Small intestine (tissue), 7 donors: Measurements from ENCODE around the gene AIG1. TPM values are rescaled to one million over a fixed set of nuclear protein-coding genes. Genes with fewer than 3 reads are reported as not detected.

Source experiments
- DNase-seq, 2 donors: peaks; one replicate each; pipeline versions ENCODE4 v3.0.0 to v3.0.0-alpha.2; 2013
- FAIRE-seq: peaks from 2 replicates; lab custom pipeline; 2012; peaks lifted over from hg19 to GRCh38; lab: Jason Lieb, UNC
- H3K27ac ChIP-seq, 3 donors: one replicate each; pipeline ENCODE4 v1.5.1; 2013; ENCODE audit warnings: low read length in 2 of 3, mild to moderate bottlenecking in 2 of 3, control low read depth in 1 of 3, inconsistent platforms in 1 of 3, low read depth in 1 of 3, moderate library complexity in 1 of 3
- H3K27me3 ChIP-seq, 3 donors: one replicate each; pipeline ENCODE4 v1.6.1; 2013; ENCODE audit warnings: low read length in 3 of 3, inconsistent platforms in 1 of 3; ENCODE audit not compliant: control insufficient read depth in 3 of 3, insufficient read depth in 3 of 3
- H3K36me3 ChIP-seq, 3 donors: one replicate each; pipeline ENCODE4 v1.6.1; 2013; ENCODE audit warnings: low read length in 3 of 3, inconsistent platforms in 1 of 3, low read depth in 1 of 3, mild to moderate bottlenecking in 1 of 3, moderate library complexity in 1 of 3; ENCODE audit not compliant: control insufficient read depth in 3 of 3, insufficient read depth in 2 of 3
- H3K4me1 ChIP-seq, 3 donors: one replicate each; pipeline ENCODE4 v1.6.1; 2013; ENCODE audit warnings: low read length in 2 of 3, inconsistent platforms in 1 of 3, low read depth in 1 of 3, mild to moderate bottlenecking in 1 of 3, moderate library complexity in 1 of 3; ENCODE audit not compliant: control insufficient read depth in 3 of 3, insufficient read depth in 2 of 3
- H3K4me3 ChIP-seq, 3 donors: one replicate each; pipeline ENCODE4 v1.5.1; 2013; ENCODE audit warnings: low read length in 3 of 3, control low read depth in 1 of 3, inconsistent platforms in 1 of 3, low read depth in 1 of 3, mild to moderate bottlenecking in 1 of 3, moderate library complexity in 1 of 3
- H3K9me3 ChIP-seq, 2 donors: one replicate each; pipeline ENCODE4 v1.6.1; 2013; ENCODE audit warnings: low read depth in 1 of 2, low read length in 1 of 2; ENCODE audit not compliant: control insufficient read depth in 2 of 2, insufficient read depth in 1 of 2
- WGBS, 3 donors: extraction: QIAGEN DNeasy Blood & Tissue Kit; methylation state at CpG; one replicate each; pipeline ENCODE4 v1.1.7; 2013; 5-methylcytosine and 5-hydroxymethylcytosine counted together
- polyA plus RNA-seq, 4 donors: library from polyadenylated mRNA; stranded (reverse) in 3 of 4; unstranded in 1 of 4; fragments of 200-250 nt in 3 of 4; fragments of 120-200 nt in 1 of 4; gene quantifications; one replicate each; pipeline versions ENCODE4 v1.2.1 to v1.2.3, GENCODE V29; 2013
- donor health status: healthy with polysubstance abuse.
- donor health status: control.
- donor health status: control.
- donor health status: Bipolar disorder and iron deficiency.
- donor health status: healthy.

AIG1 gene
- polyA plus RNA-seq, 4 donors, result 56.6 to 244 (median 79.0) TPM

DNA sequence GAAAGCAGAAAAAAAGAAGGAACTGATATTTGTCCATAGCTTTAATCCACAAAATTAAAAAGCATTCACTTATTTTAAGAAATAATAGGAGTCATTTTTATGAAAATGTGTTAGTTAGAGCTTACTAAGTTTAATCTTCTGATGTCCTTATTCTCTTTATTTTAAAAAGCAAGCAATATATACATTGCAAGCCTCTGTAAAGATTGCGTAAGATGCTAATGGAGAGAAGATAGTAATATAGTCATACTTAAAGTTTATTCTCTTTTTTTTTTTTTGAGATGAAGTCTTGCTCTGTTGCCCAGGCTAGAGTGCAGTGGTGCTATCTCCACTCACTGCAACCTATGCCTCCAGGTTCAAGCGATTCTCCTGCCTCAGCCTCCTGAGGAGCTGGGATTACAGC is 39.7 kb downstream of the AIG1 start:
- no peak overlapping the region for H3K27ac ChIP-seq
- H3K4me1 ChIP-seq, result peaks cover 0 to 10% (median 9%) of the 10 kb centered on the region in 3 donors
- WGBS, 3 donors, result 98 to 99% (median 99%) methylated on average over 2 of the region's 2 CpGs
- no peak overlapping the region for H3K4me3 ChIP-seq
- no peaks in the 10 kb centered on the region for H3K9me3 ChIP-seq
- H3K27me3 ChIP-seq, result no peaks in the 10 kb centered on the region
- FAIRE-seq, result no peak
- peaks cover 0 to 6% (median 0%) of the 10 kb centered on the region in 3 donors for H3K36me3 ChIP-seq
- no peak for DNase-seq

- H3K9me3 ChIP-seq, result no peaks in the 10 kb centered on the region
- no peak for DNase-seq
- no peak for FAIRE-seq
These were observed 43.2 kb downstream of the AIG1 start for GRCh38 chr6:143103916-143104315.

GRCh38 chr6:143107440-143107839 is 46.8 kb downstream of the AIG1 start:
- Histone ChIP-seq H3K36me3 (peaks cover 0 to 8% (median 0%) of the 10 kb centered on the region in 3 donors), H3K27ac (peak overlapping the region in 1 of 3 donors; percentile 72), H3K4me1 (peaks cover 0 to 13% (median 4%) of the 10 kb centered on the region in 3 donors), H3K9me3 (no peaks in the 10 kb centered on the region), H3K27me3 (no peaks in the 10 kb centered on the region), H3K4me3 (no peak overlapping the region)
- peak; percentile 51 to 77 for DNase-seq
- 30 to 51% (median 38%) methylated on average over 2 of the region's 2 CpGs for whole genome bisulfite sequencing, 3 donors
- FAIRE-seq, result no peak

More at GRCh38 chr6:143103916-143104315, 43.2 kb downstream of the AIG1 start:
- Histone ChIP-seq H3K4me1 (peaks cover 0 to 13% (median 4%) of the 10 kb centered on the region in 3 donors), H3K27me3 (no peaks in the 10 kb centered on the region), H3K4me3 (no peak overlapping the region), H3K36me3 (peaks cover 0 to 8% (median 0%) of the 10 kb centered on the region in 3 donors), H3K27ac (no peak overlapping the region)
- WGBS, 3 donors, result 87 to 100% (median 92%) methylated on average over 1 of the region's 1 CpG

GRCh38 chr6:143107911-143108761 is 47.4 kb downstream of the AIG1 start:
- peaks cover 0 to 8% (median 0%) of the 10 kb centered on the region in 3 donors for H3K36me3 ChIP-seq
- H3K27me3 ChIP-seq, result no peaks in the 10 kb centered on the region
- no peak overlapping the region for H3K4me3 ChIP-seq
- no peak for FAIRE-seq
- peak overlapping the region in 1 of 3 donors; percentile 72 for H3K27ac ChIP-seq
- WGBS, 3 donors, result 71 to 84% (median 83%) methylated on average over 6 of the region's 6 CpGs
- DNase-seq, result no peak
- H3K9me3 ChIP-seq, result no peaks in the 10 kb centered on the region
- H3K4me1 ChIP-seq, result peaks cover 0 to 13% (median 4%) of the 10 kb centered on the region in 3 donors

- no peaks in the 10 kb centered on the region for H3K9me3 ChIP-seq
- DNase-seq, result no peak
- H3K4me3 ChIP-seq, result no peak overlapping the region
- peaks cover 0 to 8% (median 0%) of the 10 kb centered on the region in 3 donors for H3K36me3 ChIP-seq
- no peak for FAIRE-seq
- 76 to 87% (median 85%) methylated on average over 4 of the region's 4 CpGs for WGBS, 3 donors
- H3K27ac ChIP-seq, result no peak overlapping the region
- no peaks in the 10 kb centered on the region for H3K27me3 ChIP-seq
- peaks cover 0 to 13% (median 4%) of the 10 kb centered on the region in 3 donors for H3K4me1 ChIP-seq
These were observed 48.5 kb downstream of the AIG1 start for GRCh38 chr6:143109196-143109595.

DNA sequence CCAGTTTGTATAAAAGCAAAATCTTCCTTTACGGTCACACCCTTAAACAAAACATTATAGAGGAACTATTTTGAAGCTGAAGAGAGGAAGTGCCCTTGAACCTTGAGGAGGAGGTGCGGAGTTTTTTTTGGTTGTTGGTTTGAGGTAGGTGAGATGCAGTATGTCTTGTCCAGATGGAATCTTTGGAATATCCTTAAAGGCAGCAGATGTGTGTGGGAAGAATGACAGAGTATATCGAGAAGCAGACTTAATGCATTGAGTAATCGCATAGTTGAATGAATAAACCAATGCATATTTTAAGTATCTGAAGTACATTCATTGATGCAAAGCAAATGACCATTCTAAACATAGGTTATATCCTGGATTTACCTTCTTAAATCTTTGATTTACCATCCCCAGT is 49.9 kb downstream of the AIG1 start:
- Histone ChIP-seq H3K27me3 (no peaks in the 10 kb centered on the region), H3K4me3 (no peak overlapping the region), H3K4me1 (peaks cover 0 to 14% (median 4%) of the 10 kb centered on the region in 3 donors), H3K27ac (no peak overlapping the region), H3K36me3 (peaks cover 0 to 3% (median 0%) of the 10 kb centered on the region in 3 donors), H3K9me3 (no peaks in the 10 kb centered on the region)
- DNase-seq (no peak), FAIRE-seq (no peak)
- WGBS, 3 donors, result 87 to 95% (median 93%) methylated on average over 4 of the region's 4 CpGs

- DNase-seq (no peak), FAIRE-seq (no peak)
- Histone ChIP-seq H3K9me3 (no peaks in the 10 kb centered on the region), H3K4me3 (no peak overlapping the region), H3K27me3 (no peaks in the 10 kb centered on the region), H3K27ac (no peak overlapping the region), H3K36me3 (peaks cover 0 to 2% (median 0%) of the 10 kb centered on the region in 3 donors), H3K4me1 (peaks cover 0 to 17% (median 4%) of the 10 kb centered on the region in 3 donors)
- WGBS, 3 donors, result 92 to 97% (median 96%) methylated on average over 1 of the region's 1 CpG
These were observed 50.3 kb downstream of the AIG1 start for GRCh38 chr6:143110996-143111395.

DNA sequence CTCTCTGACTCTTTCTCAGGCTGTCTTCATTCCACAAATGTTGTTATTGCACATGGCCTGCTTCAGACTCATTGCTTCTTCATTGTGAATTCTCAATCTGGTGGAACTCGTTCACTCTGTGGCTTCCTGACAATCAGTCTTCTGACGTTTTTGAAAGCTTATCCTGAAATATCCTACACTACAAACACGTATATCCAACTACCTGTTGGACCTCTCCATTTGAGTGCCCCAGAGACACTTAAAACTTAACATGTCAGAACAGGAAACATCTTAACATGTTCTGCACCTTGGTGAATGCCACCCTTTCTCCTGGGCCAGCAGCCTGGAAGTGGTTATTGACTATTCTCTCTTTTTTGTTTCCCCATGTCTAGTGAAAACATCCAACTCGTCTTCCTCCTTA is 50.8 kb downstream of the AIG1 start:
- H3K27me3 ChIP-seq, result no peaks in the 10 kb centered on the region
- H3K27ac ChIP-seq, result no peak overlapping the region
- DNase-seq, result no peak
- FAIRE-seq, result no peak
- WGBS, 3 donors, result 86 to 89% (median 87%) methylated on average over 4 of the region's 4 CpGs
- no peak overlapping the region for H3K4me3 ChIP-seq
- peaks cover 0 to 19% (median 4%) of the 10 kb centered on the region in 3 donors for H3K4me1 ChIP-seq
- H3K36me3 ChIP-seq, result no peaks in the 10 kb centered on the region
- no peaks in the 10 kb centered on the region for H3K9me3 ChIP-seq
